ENCODE results near the gene OR11A1.

- TF ChIP-seq CTCF (IDR thresholded peaks at IDR 0.05), result no peak
- no peak for TF ChIP-seq ZFX (IDR thresholded peaks at IDR 0.05; ENCODE audit: borderline replicate concordance)
Measured at GRCh38 chr6:29447670-29448069, 9.2 kb downstream of the OR11A1 start.
